Karpas-422 (cell line): ENCODE results near the gene STK24. TPM values are rescaled to one million over a fixed set of nuclear protein-coding genes. Genes with fewer than 3 reads are reported as not detected.

Experiments used
- DNase-seq: peaks from one replicate; pipeline ENCODE4 v3.0.0-alpha.2; 2015
- H2AFZ ChIP-seq: fragments of 200-600 bp; sonication (generic); 2 replicates; pipeline ENCODE4 v1.6.1; 2014; ENCODE audit warnings: antibody characterized with exemption, low read length, mixed read lengths
- H3K27ac ChIP-seq: fragments of 200-600 bp; sonication (generic); 2 replicates; pipeline ENCODE4 v1.5.1; 2014; ENCODE audit warnings: mild to moderate bottlenecking, low read length, moderate library complexity
- H3K27me3 ChIP-seq: fragments of 200-600 bp; sonication (generic); 2 replicates; pipeline ENCODE4 v1.6.1; 2014; ENCODE audit warnings: low read length, mixed read lengths
- H3K36me3 ChIP-seq: fragments of 200-600 bp; sonication (generic); 2 replicates; pipeline ENCODE4 v1.6.1; 2014; ENCODE audit warnings: low read length, mixed read lengths; ENCODE audit not compliant: insufficient read depth
- H3K4me1 ChIP-seq: fragments of 200-600 bp; sonication (generic); 2 replicates; pipeline ENCODE4 v1.6.1; 2014; ENCODE audit warnings: mild to moderate bottlenecking, low read length, mixed read lengths
- H3K4me2 ChIP-seq: fragments of 200-600 bp; sonication (generic); 2 replicates; pipeline ENCODE4 v1.6.1; 2014; ENCODE audit warnings: low read length, low read depth, mild to moderate bottlenecking; ENCODE audit not compliant: poor library complexity, severe bottlenecking
- H3K4me3 ChIP-seq: fragments of 200-600 bp; sonication (generic); 2 replicates; pipeline ENCODE4 v1.5.1; 2014; ENCODE audit warnings: mild to moderate bottlenecking, antibody characterized with exemption, low read length, mixed read lengths
- H3K79me2 ChIP-seq: fragments of 200-600 bp; sonication (generic); 2 replicates; pipeline ENCODE4 v1.6.1; 2014; ENCODE audit warnings: mild to moderate bottlenecking, low read length, mixed read lengths
- H3K9ac ChIP-seq: fragments of 200-600 bp; sonication (generic); 2 replicates; pipeline ENCODE4 v1.6.0; 2014; ENCODE audit warnings: low read length
- H3K9me2 ChIP-seq: fragments of 200-600 bp; sonication (generic), shearing (Covaris generic); replicated peaks from 2 replicates; pipeline ENCODE4 v1.6.0; 2014; ENCODE audit warnings: mild to moderate bottlenecking, low read length, moderate library complexity; ENCODE audit not compliant: insufficient read depth
- H3K9me3 ChIP-seq: fragments of 300-700, 200-600 bp; sonication (generic); 2 replicates; pipeline ENCODE4 v1.6.1; 2014; ENCODE audit warnings: low read length, mixed read lengths
- H4K20me1 ChIP-seq: fragments of 200-600 bp; sonication (generic); 2 replicates; pipeline ENCODE4 v1.6.1; 2014; ENCODE audit warnings: mild to moderate bottlenecking, antibody characterized with exemption, low read length, low read depth; ENCODE audit not compliant: insufficient read depth
- total RNA-seq: library from RNA; depleted of rRNA; stranded (reverse); fragments of >200 nt; shearing (Covaris generic); gene quantifications from 2 replicates; pipeline ENCODE4 v1.2.3, GENCODE V29; 2014; ENCODE audit warnings: low replicate concordance

STK24 gene
- total RNA-seq, 1 experiment from 2014 or later = 107 TPM

DNA sequence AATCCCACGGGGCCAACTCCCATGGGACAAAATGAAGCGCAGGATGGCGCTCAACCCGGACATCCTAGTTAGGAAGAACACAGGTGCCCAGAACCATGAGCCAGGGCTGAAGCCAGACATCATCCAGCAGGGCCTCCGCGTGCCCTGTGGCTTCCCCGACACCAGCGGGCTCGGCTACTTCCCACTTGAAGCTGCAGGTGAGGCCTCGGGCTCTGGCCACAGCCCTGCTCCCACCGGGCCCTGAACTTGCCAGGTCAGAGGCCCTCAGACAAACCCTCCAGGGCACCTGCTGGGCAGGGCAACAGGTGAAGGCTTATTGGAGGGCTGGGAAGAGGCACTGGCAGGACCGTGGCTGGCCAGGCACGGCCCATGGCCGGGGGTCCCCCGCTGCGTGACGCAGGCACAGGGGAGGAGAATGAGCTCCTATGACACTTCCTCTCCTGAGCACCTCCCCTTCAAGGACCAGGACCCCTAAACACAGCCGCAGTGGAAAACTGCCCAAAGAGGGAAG is 117.7 kb downstream of the STK24 start:
- H3K9me2 ChIP-seq = no peaks in the 10 kb centered on the region
- peaks cover 3% of the 10 kb centered on the region for H3K79me2 ChIP-seq
- no peak for DNase-seq

DNA sequence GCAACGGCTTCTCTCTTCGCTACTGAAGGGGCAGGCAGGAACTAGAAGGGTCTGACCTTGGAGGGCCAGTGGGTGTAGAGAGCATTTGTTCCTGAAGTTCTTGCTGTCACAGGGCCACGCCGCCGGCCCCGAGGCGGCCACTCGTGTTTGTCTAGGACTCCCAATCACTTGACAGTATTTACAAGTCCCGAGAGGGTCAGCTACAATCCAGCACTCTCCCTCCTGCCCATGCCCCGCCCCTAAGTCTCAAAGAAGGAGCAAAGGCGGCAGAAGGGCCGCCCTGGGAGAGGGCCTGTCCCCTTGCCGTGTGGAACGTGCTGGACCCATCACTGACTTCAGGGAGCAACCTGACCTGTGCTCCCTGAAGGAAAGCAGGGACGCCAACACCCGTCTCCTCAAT is 118.5 kb downstream of the STK24 start:
- no peaks in the 10 kb centered on the region for H3K9me2 ChIP-seq
- no peak overlapping the region for H3K9ac ChIP-seq
- no peak overlapping the region for H3K27ac ChIP-seq
- no peaks in the 10 kb centered on the region for H3K9me3 ChIP-seq
- H4K20me1 ChIP-seq = peaks cover 15% of the 10 kb centered on the region
- H3K4me3 ChIP-seq = no peak overlapping the region
- H3K79me2 ChIP-seq = peaks cover 3% of the 10 kb centered on the region
- H3K4me2 ChIP-seq = no peak overlapping the region
- no peak overlapping the region for H2AFZ ChIP-seq
- no peak for DNase-seq
- no peaks in the 10 kb centered on the region for H3K4me1 ChIP-seq
- peaks cover 11% of the 10 kb centered on the region for H3K36me3 ChIP-seq
- no peaks in the 10 kb centered on the region for H3K27me3 ChIP-seq

More for the DNA sequence above, 117.7 kb downstream of the STK24 start:
- no peak overlapping the region for H2AFZ ChIP-seq
- peaks cover 15% of the 10 kb centered on the region for H4K20me1 ChIP-seq
- H3K9me3 ChIP-seq = no peaks in the 10 kb centered on the region
- no peak overlapping the region for H3K9ac ChIP-seq
- H3K4me1 ChIP-seq = no peaks in the 10 kb centered on the region
- no peak overlapping the region for H3K27ac ChIP-seq
- peaks cover 11% of the 10 kb centered on the region for H3K36me3 ChIP-seq
- H3K4me3 ChIP-seq = no peak overlapping the region
- no peak overlapping the region for H3K4me2 ChIP-seq
- no peaks in the 10 kb centered on the region for H3K27me3 ChIP-seq

DNA sequence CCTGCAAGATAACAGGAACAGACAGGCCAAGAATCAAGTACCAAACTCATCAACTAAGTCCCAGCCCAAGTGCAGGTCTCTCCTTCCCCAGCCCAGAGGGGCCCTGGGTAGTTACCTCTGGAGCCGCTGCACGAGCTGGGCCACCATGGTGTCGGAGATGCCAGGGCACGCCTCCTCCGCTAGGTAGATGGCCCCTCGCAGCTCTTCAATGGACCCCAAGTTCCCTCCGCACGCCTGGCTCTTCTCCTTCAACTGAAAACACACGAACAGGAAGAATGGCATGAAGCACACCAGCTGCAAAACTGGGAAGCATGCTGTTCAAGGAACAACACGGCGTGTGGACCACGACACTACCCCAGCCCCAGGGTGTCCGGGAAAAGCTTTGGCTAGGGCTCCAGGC is 119.9 kb downstream of the STK24 start:
- Histone ChIP-seq H4K20me1 (peaks cover 15% of the 10 kb centered on the region), H2AFZ (no peak overlapping the region), H3K4me3 (no peak overlapping the region), H3K9me2 (no peaks in the 10 kb centered on the region), H3K9ac (no peak overlapping the region), H3K4me1 (no peaks in the 10 kb centered on the region), H3K9me3 (no peaks in the 10 kb centered on the region), H3K4me2 (no peak overlapping the region), H3K79me2 (peaks cover 3% of the 10 kb centered on the region; the same call in 1 of the 2 replicates), H3K27ac (no peak overlapping the region), H3K27me3 (no peaks in the 10 kb centered on the region), H3K36me3 (peaks cover 17% of the 10 kb centered on the region)
- DNase-seq = no peak

DNA sequence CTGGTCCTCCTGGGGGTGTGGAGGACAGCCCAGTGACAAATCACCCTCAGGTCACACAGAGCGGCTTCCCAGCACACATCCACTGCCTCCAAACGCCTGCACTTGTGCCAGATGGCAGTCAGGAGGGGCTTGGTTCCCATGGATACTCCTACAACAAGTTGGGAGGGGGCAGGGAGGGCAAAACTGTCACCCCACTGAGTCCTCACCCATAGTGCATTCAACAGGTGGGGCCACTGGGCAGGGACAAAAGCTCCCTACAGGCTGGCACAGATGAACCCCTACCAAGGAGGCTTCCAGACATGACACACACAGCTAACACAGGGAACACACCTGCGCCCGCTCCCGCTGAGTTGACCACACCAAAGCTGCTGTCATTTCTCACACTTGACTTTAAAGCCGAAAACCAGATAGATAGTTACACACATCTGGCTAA is 120.5 kb downstream of the STK24 start:
- H3K4me2 ChIP-seq = no peak overlapping the region
- H3K9ac ChIP-seq = no peak overlapping the region
- H3K4me3 ChIP-seq = no peak overlapping the region
- DNase-seq = no peak
- no peak overlapping the region for H2AFZ ChIP-seq
- H3K9me3 ChIP-seq = no peaks in the 10 kb centered on the region
- H4K20me1 ChIP-seq = peaks cover 9% of the 10 kb centered on the region
- H3K9me2 ChIP-seq = no peaks in the 10 kb centered on the region
- peaks cover 3% of the 10 kb centered on the region; the same call in 1 of the 2 replicates for H3K79me2 ChIP-seq
- no peaks in the 10 kb centered on the region for H3K4me1 ChIP-seq
- peaks cover 15% of the 10 kb centered on the region for H3K36me3 ChIP-seq
- no peak overlapping the region for H3K27ac ChIP-seq
- H3K27me3 ChIP-seq = no peaks in the 10 kb centered on the region

DNA sequence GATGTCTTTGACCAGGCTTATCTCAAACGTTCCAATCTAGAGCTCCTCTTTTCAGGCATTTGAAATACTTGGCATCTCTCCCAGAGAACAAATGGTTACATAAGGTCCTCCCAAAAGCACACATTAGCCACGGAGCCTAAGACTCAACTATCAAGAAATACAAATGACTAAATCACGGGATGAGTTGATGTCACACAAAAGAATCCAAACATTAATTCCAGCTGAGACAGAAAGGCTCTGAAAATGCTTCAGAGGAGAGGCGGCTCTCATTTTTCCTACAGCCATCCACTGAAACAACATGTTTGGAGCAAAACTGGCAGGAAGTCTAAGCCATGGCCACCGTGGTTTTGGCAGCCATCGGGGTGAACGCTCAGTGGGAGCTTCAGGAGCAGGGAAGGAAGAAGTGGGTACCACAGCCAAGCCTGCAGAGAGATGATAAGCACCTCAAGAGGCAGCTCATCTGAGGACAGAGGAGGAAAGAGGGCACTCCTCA is 122.5 kb downstream of the STK24 start:
- Histone ChIP-seq H3K9me3 (no peaks in the 10 kb centered on the region), H3K27me3 (no peaks in the 10 kb centered on the region), H3K9me2 (no peaks in the 10 kb centered on the region), H3K27ac (no peak overlapping the region), H3K79me2 (no peaks in the 10 kb centered on the region), H2AFZ (no peak overlapping the region), H3K4me1 (no peaks in the 10 kb centered on the region), H3K4me3 (no peak overlapping the region), H3K36me3 (peaks cover 11% of the 10 kb centered on the region; the same call in 1 of the 2 replicates), H3K4me2 (no peak overlapping the region), H3K9ac (no peak overlapping the region), H4K20me1 (peaks cover 6% of the 10 kb centered on the region)
- no peak for DNase-seq

DNA sequence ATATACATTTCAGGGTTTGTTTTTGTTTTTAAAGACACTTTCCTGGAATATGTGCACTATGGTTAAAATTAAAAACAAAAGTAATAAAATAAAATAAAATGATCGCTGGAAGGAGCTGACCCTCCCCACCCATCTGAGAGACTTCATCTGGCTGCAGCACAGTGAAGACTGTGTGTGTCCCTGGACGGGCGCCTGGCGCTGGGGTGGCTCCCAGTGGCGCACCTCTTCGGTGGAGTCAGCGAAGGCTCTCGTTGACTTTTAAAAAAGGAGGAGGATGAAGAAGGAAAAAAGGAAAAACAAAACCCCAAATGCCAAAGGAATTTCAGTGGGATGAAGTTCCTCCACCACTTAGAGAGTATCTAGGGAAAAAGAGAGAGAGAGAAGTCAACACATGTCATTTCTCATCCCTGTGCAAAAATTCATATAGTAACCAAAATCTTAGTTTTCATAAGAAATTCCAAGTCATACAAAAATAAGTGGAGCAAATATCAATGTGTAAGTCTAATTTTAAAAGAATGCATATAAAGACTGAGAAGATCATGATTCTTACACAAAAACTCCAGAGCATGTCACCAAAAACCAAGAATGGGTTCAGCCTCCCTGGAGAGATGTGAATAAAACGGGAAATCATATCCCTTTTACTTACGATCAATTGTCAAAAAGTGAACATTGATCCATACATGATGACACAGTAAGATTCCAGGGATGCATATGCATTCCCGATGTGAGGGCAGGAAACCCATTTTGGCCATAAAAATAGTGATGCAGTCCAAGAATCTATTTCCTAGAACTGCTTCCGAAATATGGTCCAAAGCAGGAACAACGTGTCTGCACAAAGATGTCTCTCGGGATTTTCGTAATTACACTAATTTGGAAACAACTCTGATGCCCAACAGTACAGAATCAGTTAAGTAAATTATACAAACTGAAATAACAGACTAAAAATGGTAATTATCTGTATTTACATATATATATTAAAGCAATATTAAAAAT is 123.8 kb downstream of the STK24 start:
- Histone ChIP-seq H3K9me3 (no peaks in the 10 kb centered on the region), H3K9me2 (no peaks in the 10 kb centered on the region), H3K79me2 (no peaks in the 10 kb centered on the region), H3K27ac (no peak overlapping the region), H2AFZ (no peak overlapping the region), H3K9ac (no peak overlapping the region), H3K36me3 (peaks cover 11% of the 10 kb centered on the region; the same call in 1 of the 2 replicates), H3K4me1 (no peaks in the 10 kb centered on the region), H3K4me3 (no peak overlapping the region), H4K20me1 (no peaks in the 10 kb centered on the region), H3K4me2 (no peak overlapping the region), H3K27me3 (no peaks in the 10 kb centered on the region)
- DNase-seq = no peak

DNA sequence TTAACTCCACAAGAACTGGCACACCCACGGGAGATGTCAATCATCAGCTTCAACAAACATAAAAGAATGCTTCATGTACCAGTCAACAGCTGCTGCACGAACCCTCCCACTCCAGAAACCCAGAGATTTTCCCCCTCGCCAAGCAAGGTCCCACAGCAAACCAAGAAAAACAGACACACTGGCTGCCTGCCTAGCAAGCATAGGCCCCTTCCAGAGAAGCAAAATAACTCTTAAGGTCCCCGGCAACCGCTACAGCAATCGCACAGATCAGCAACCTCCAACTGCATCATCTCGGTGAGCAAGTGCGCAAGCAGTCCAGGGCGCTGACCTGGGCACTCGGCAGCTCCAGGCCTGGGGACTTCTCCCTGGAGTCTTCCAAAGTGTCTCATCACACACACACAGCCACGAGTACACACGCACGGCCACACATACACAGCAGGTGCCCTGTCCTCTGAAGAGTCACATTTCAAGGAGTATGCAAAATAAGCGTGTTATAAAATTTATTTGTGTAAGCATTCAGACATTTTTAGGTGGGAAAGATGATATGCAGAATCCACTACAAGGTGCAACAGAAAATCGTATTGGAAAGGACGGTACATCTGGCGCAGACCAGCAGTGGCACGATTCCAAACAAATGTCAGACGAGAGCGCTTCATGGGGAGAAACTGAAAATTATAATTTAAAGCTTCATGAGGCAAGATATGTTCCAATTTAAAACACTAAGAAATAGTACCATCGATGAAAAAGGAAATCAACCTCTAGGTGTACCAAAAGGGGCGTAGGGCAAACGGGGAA is 125.0 kb downstream of the STK24 start:
- Histone ChIP-seq H3K9me2 (no peaks in the 10 kb centered on the region), H3K4me1 (no peaks in the 10 kb centered on the region), H4K20me1 (0 out of 2 replicates have a peak, but pooled peaks cover 3% of the 10 kb centered on the region), H3K4me2 (no peak overlapping the region), H3K79me2 (no peaks in the 10 kb centered on the region), H3K36me3 (peaks cover 6% of the 10 kb centered on the region; the same call in 1 of the 2 replicates), H3K9me3 (no peaks in the 10 kb centered on the region), H3K4me3 (no peak overlapping the region), H3K9ac (no peak overlapping the region), H3K27me3 (no peaks in the 10 kb centered on the region), H3K27ac (no peak overlapping the region), H2AFZ (no peak overlapping the region)
- DNase-seq = no peak
